ENCODE data around the gene CEACAM1.

CEACAM1 gene

DNA sequence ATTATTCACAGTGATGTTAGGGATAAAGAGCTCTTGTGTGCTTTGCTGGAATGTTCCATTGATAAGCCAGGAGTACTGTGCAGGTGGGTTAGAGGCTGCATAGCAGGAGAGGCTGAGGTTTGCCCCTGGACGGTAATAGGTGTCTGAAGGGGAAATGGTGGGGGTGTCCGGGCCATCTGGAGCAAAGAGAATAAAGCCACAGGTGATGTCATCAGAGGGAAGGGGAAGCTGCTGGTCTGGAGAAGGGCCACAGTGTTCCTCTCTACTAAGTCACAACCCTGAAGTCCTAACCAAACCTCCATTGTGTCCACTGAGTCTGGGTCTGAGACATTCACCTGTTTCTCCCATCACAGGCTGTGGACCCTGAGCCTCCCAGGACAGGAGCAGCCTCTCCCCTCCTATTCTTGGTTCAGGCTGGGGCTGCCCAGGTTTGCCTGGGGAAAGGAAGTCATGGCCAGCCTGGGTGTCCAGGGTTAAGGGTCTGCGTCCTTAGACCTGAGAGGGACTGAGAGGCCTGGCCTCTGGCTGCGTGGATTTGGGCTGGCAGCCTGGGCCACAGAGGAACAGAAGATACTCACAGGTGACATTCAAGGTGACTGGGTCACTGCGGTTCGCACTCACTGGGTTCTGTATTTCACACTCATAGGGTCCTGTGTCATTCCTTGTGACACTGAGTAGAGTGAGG is 6.8 kb downstream of the CEACAM1 start:
- DNase-seq (ENCODE audit: insufficient read length, low spot score), result no peak
- TF ChIP-seq, protein P1, sequence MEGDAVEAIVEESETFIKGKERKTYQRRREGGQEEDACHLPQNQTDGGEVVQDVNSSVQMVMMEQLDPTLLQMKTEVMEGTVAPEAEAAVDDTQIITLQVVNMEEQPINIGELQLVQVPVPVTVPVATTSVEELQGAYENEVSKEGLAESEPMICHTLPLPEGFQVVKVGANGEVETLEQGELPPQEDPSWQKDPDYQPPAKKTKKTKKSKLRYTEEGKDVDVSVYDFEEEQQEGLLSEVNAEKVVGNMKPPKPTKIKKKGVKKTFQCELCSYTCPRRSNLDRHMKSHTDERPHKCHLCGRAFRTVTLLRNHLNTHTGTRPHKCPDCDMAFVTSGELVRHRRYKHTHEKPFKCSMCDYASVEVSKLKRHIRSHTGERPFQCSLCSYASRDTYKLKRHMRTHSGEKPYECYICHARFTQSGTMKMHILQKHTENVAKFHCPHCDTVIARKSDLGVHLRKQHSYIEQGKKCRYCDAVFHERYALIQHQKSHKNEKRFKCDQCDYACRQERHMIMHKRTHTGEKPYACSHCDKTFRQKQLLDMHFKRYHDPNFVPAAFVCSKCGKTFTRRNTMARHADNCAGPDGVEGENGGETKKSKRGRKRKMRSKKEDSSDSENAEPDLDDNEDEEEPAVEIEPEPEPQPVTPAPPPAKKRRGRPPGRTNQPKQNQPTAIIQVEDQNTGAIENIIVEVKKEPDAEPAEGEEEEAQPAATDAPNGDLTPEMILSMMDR (IDR thresholded peaks at IDR 0.05; ENCODE audit: insufficient read depth, missing control alignments), result no peak
- FAIRE-seq, result no peak

DNA sequence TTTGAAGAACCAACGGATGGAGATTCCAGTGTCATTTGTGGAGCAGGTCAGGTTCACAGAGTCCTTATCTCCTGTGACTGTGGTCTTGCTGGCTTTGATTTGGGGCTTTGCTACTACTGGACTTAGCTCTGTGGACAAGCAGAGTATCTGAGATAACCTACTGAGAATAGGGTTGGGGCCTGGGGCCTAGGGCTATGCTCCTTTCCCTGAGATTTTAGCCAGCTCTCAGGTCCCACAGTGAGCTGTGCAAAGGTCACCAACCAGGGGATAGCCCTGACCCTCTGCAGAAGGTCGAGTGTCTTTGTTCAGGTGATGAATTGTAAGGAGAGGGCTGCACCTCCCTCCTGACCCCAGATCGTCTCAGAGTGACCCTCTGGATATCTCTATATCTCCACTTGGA is 9.2 kb downstream of the CEACAM1 start:
- DNase-seq (ENCODE audit: insufficient read length, low spot score), result no peak
- TF ChIP-seq, protein P1 (IDR thresholded peaks at IDR 0.05; ENCODE audit: insufficient read depth, missing control alignments), result no peak
- FAIRE-seq, result no peak

DNA sequence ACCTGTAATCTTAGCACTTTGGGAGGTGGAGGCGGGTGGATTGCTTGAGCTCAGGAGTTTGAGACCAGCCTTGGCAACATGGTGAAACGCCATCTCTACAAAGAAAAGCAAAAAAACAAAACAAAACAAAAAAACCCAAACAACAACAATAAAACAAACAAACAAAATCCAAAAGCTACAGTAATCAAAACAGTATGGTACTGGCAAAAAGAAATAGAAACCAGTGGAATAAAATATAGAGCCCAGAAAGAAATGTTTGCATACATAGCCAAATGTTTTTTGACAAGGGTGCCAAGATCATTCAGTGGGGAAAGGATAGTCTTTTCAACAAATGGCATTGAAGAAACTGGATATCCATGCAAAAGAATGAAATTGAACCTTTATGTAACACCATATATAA is 11.5 kb downstream of the CEACAM1 start:
- no peak for DNase-seq (ENCODE audit: insufficient read length, low spot score)
- TF ChIP-seq, protein P1 (IDR thresholded peaks at IDR 0.05; ENCODE audit: insufficient read depth, missing control alignments), result no peak
- no peak for FAIRE-seq

DNA sequence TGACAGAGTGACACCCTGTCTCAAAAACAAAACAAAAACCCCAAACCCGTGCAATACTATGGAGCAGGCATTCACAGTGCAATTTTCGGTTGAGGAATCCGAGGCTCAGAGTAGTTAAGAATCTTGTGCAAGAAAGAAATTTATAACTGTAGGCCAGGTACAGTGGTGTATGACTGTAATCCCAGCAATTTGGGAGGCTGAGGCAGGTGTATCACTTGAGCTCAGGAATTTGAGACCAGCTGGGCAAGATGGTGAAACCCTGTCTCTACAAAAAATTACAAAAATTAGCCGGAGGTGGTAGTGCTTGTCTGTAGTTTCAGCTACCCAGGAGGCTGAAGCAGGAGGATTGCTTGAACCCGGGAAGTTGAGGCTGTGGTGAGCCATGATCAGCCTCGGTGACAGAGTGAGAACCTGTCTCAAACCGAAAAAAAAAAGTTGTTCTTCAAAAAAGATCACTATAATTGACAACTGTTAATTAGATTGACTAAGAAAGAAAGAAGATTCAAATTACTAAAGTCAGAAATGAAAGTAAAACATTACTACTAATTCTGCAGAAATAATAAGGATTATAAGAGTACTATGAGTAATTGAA is 12.9 kb downstream of the CEACAM1 start:
- FAIRE-seq (no peak), DNase-seq (ENCODE audit: insufficient read length, low spot score) (no peak)
- TF ChIP-seq, protein P1 (IDR thresholded peaks at IDR 0.05; ENCODE audit: insufficient read depth, missing control alignments), result no peak

DNA sequence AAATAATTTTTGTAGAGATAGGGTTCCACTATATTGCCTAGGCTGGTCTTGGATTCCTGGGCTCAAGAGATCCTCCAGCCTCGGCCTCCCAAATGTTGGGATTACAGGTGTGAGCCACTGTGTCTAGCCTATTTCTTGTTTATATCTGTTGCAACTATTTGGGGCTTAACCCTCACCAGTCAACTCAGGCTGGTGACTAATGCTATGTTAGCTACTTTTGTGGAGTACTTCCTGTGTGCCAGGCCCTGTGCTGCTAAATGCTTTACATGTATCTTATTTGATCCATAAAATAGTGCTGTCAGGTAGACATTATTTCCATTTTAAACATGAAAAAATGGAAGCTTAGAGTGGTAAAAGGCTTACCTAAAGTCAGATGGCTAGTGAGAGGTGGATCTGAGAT is 13.8 kb downstream of the CEACAM1 start:
- no peak for DNase-seq (ENCODE audit: insufficient read length, low spot score)
- TF ChIP-seq, protein P1 (IDR thresholded peaks at IDR 0.05; ENCODE audit: insufficient read depth, missing control alignments), result no peak
- no peak for FAIRE-seq

DNA sequence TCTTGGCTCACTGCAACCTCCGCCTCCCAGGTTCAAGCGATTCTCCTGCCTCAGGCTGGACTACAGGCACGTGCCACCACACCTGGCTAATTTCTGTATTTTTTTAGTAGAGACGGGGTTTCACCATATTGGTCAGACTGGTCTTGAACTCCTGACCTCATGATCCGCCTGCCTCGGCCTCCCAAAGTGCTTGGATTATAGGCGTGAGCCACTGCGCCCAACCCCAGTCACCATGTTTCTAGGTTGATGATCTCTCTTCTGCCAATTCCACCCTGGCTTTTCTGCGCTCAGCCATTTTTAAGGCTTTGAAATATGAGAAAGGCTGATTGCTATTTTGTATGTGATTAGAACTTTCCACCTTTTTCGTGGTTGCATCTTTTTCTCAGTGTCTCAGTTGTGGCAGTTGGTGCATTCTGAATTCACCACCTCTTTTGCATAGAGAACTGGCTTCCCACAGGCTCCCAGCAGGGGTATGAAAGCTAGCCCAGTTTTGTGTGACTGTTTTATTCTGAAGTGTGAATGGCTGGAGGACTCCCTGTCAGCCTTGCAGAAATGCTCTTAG is 15.5 kb downstream of the CEACAM1 start:
- FAIRE-seq, result no peak
- no peak for DNase-seq (ENCODE audit: insufficient read length, low spot score)
- TF ChIP-seq, protein P1 (IDR thresholded peaks at IDR 0.05; ENCODE audit: insufficient read depth, missing control alignments), result no peak

DNA sequence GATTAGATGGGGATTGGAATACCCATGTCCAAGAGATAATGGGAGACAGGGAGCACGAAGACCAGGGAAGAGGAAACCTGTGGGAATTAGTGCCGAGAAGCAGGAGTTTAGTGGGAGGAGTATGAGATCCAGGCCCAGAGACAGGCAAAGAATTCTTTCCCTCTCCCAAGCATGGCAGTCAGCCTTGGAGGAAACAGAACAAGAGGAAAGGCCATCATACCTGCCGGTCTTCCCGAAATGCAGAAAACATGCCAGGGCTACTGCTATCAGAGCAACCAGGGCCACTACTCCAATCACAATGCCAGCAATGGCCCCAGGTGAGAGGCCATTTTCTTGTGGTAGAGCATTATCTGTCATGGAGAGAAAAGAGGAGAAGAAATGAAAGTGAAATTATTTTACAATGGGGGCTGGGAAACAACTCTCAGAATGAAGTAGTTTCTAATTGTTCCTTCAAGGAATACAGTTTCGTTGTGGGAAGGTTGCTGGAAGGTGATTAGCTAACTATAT is 16.1 kb downstream of the CEACAM1 start:
- DNase-seq (ENCODE audit: insufficient read length, low spot score), result no peak
- TF ChIP-seq, protein P1 (IDR thresholded peaks at IDR 0.05; ENCODE audit: insufficient read depth, missing control alignments), result no peak
- FAIRE-seq, result no peak
